A673 (cell line): Measurements from ENCODE around the gene ATRN. TPM values are rescaled to one million over a fixed set of nuclear protein-coding genes. Genes with fewer than 3 reads are reported as not detected.

ENCODE experiments used
- BruUV-seq: library from RNA; stranded (reverse); fragments of 400-500 nt; replicated peaks from 2 replicates; lab custom pipeline; 2021; lab: Mats Ljungman, UMichigan
- CTCF ChIA-PET: fragments of 300-600 bp; sonication (Branson Sonifier 250); formaldehyde crosslinking; loops from one replicate; lab custom pipeline; 2022; ENCODE audit warnings: antibody characterized with exemption; lab: Charles Lee
- POLR2A ChIA-PET: fragments of 300-600 bp; sonication (Branson Sonifier 250); formaldehyde crosslinking; loops from one replicate; lab custom pipeline; 2022; ENCODE audit warnings: antibody characterized with exemption; ENCODE audit not compliant: low non-redundant PET; lab: Charles Lee
- DNase-seq: peaks from one replicate; pipeline ENCODE4 v3.0.0-alpha.2; 2015; ENCODE audit warnings: low spot score
- H3K27ac ChIP-seq: fragments of 200-600 bp; sonication (generic); 2 replicates; pipeline ENCODE4 v1.5.1; 2016; ENCODE audit warnings: mixed run types, low read depth, mild to moderate bottlenecking, mixed read lengths, antibody characterized with exemption, low read length; ENCODE audit not compliant: poor library complexity, severe bottlenecking
- H3K27me3 ChIP-seq: fragments of 200-600 bp; sonication (generic); replicated peaks from 2 replicates; pipeline ENCODE4 v1.6.1; 2017; ENCODE audit warnings: mixed run types, low read depth, mild to moderate bottlenecking, mixed read lengths, antibody characterized with exemption, low read length; ENCODE audit not compliant: insufficient read depth, poor library complexity
- H3K36me3 ChIP-seq: fragments of 200-600 bp; sonication (generic); 2 replicates; pipeline ENCODE4 v1.6.1; 2016; ENCODE audit warnings: mixed run types, mild to moderate bottlenecking, mixed read lengths, antibody characterized with exemption, low read length; ENCODE audit not compliant: insufficient read depth, poor library complexity, severe bottlenecking
- H3K4me1 ChIP-seq: fragments of 200-600 bp; sonication (generic); 2 replicates; pipeline ENCODE4 v1.6.1; 2017; ENCODE audit warnings: mixed run types, mild to moderate bottlenecking, mixed read lengths, antibody characterized with exemption, low read length; ENCODE audit not compliant: insufficient read depth, poor library complexity, severe bottlenecking
- H3K4me3 ChIP-seq: fragments of 200-600 bp; sonication (generic); 2 replicates; pipeline ENCODE4 v1.5.1; 2016; ENCODE audit warnings: low read depth, mixed run types, mild to moderate bottlenecking, mixed read lengths, low read length; ENCODE audit not compliant: poor library complexity, severe bottlenecking
- H3K9me3 ChIP-seq: fragments of 200-600 bp; sonication (generic); 2 replicates; pipeline ENCODE4 v1.6.1; 2016; ENCODE audit warnings: mixed run types, low read depth, mild to moderate bottlenecking, mixed read lengths, antibody characterized with exemption, low read length; ENCODE audit not compliant: poor library complexity, severe bottlenecking
- CTCF ChIP-seq: fragments of 300-800, 200-600 bp; sonication (generic); conservative IDR thresholded peaks from 2 replicates; pipeline ENCODE4 v1.5.1; 2017; ENCODE audit warnings: low read depth, mild to moderate bottlenecking, antibody characterized with exemption, low read length, moderate library complexity, mixed read lengths
- EZH2 ChIP-seq: fragments of 200-600 bp; sonication (generic); IDR thresholded peaks from 2 replicates; pipeline ENCODE4 v1.6.1; 2017; ENCODE audit warnings: borderline replicate concordance, low read depth, mild to moderate bottlenecking, mixed read lengths, antibody characterized with exemption, low read length; ENCODE audit not compliant: poor library complexity, severe bottlenecking
- intact Hi-C: fragments of 100-400 bp; cut with micrococcal nuclease; formaldehyde crosslinking; loops from one replicate; pipeline ENCODE4 v1.10.0; 2022; ENCODE audit not compliant: unreplicated experiment
- total RNA-seq: library from RNA; stranded (reverse); gene quantifications from 2 replicates; pipeline ENCODE4 v1.2.3, GENCODE V29; 2021

The ATRN gene
- total RNA-seq, 1 experiment from 2014 or later, result 27.1 TPM

GRCh38 chr20:3553663-3554062 lies 82.8 kb downstream of the ATRN start:
- CTCF ChIA-PET, result no interaction called here
- H3K27ac ChIP-seq, result no peak overlapping the region
- POLR2A ChIA-PET, result no interaction called here
- H3K4me3 ChIP-seq, result no peak overlapping the region
- H3K9me3 ChIP-seq, result no peaks in the 10 kb centered on the region
- no peaks in the 10 kb centered on the region for H3K27me3 ChIP-seq
- intact Hi-C loops, result no loop called here
- TF ChIP-seq CTCF, result no peak
- no peak for TF ChIP-seq EZH2
- H3K36me3 ChIP-seq, result no peaks in the 10 kb centered on the region
- BruUV-seq, result no TSS peak
- H3K4me1 ChIP-seq, result no peaks in the 10 kb centered on the region
- DNase-seq, result no peak

- intact Hi-C loops, result no loop called here
- TF ChIP-seq CTCF, result no peak
- no peak for TF ChIP-seq EZH2
- no peaks in the 10 kb centered on the region for H3K9me3 ChIP-seq
- H3K4me1 ChIP-seq, result no peaks in the 10 kb centered on the region
- ChIA-PET POLR2A (interaction anchor here (0.5 kb wide), 1 partner anchor 397 kb away, joined by 3 read pairs; the partner anchor contains the start of genes FASTKD5 and UBOX5), CTCF (no interaction called here)
- H3K36me3 ChIP-seq, result no peaks in the 10 kb centered on the region
- no peak overlapping the region for H3K27ac ChIP-seq
- BruUV-seq, result no TSS peak
- no peak overlapping the region for H3K4me3 ChIP-seq
- H3K27me3 ChIP-seq, result no peaks in the 10 kb centered on the region
- no peak for DNase-seq
These were observed 86.5 kb downstream of the ATRN start for GRCh38 chr20:3557237-3557785.

DNA sequence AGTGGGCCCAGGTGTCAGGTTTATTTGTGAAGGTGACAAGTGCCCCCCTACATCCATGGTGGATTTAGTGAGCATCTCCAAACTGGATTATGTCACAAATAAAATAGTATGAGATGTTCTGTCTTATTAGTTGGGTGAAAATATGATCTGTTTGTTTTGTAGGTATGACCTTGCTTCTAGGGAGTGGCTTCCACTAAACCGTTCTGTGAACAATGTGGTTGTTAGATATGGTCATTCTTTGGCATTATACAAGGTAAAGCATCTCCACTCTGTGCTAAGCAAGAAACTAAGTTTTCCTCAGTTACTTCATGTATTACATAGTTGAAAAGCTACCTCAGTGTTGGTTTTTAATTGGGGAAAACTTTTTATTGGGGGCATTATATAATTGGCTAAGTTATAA lies 88.4 kb downstream of the ATRN start:
- Histone ChIP-seq H3K27ac (no peak overlapping the region), H3K4me1 (no peaks in the 10 kb centered on the region), H3K9me3 (no peaks in the 10 kb centered on the region), H3K36me3 (no peaks in the 10 kb centered on the region), H3K27me3 (no peaks in the 10 kb centered on the region), H3K4me3 (no peak overlapping the region)
- no TSS peak for BruUV-seq
- POLR2A ChIA-PET, result no interaction called here
- no peak for TF ChIP-seq CTCF
- TF ChIP-seq EZH2, result no peak
- CTCF ChIA-PET, result no interaction called here
- intact Hi-C loops, result no loop called here
- DNase-seq, result no peak
